A673 (cell line): Measurements from ENCODE around the gene SORD. TPM values are rescaled to one million over a fixed set of nuclear protein-coding genes. Genes with fewer than 3 reads are reported as not detected.
"Not testable (repeated sequence)": the region's sequence is repeated elsewhere in the genome, so short reads cannot be mapped to it uniquely, and the experiment has no call there.

Experiments
- BruUV-seq: library from RNA; stranded (reverse); fragments of 400-500 nt; replicated peaks from 2 replicates; lab custom pipeline; 2021; lab: Mats Ljungman, UMichigan
- CTCF ChIA-PET: fragments of 300-600 bp; sonication (Branson Sonifier 250); formaldehyde crosslinking; loops from one replicate; lab custom pipeline; 2022; ENCODE audit warnings: antibody characterized with exemption; lab: Charles Lee
- POLR2A ChIA-PET: fragments of 300-600 bp; sonication (Branson Sonifier 250); formaldehyde crosslinking; loops from one replicate; lab custom pipeline; 2022; ENCODE audit warnings: antibody characterized with exemption; ENCODE audit not compliant: low non-redundant PET; lab: Charles Lee
- DNase-seq: peaks from one replicate; pipeline ENCODE4 v3.0.0-alpha.2; 2015; ENCODE audit warnings: low spot score
- H3K27ac ChIP-seq: fragments of 200-600 bp; sonication (generic); 2 replicates; pipeline ENCODE4 v1.5.1; 2016; ENCODE audit warnings: mixed run types, low read depth, mild to moderate bottlenecking, mixed read lengths, antibody characterized with exemption, low read length; ENCODE audit not compliant: poor library complexity, severe bottlenecking
- H3K27me3 ChIP-seq: fragments of 200-600 bp; sonication (generic); replicated peaks from 2 replicates; pipeline ENCODE4 v1.6.1; 2017; ENCODE audit warnings: mixed run types, low read depth, mild to moderate bottlenecking, mixed read lengths, antibody characterized with exemption, low read length; ENCODE audit not compliant: insufficient read depth, poor library complexity
- H3K36me3 ChIP-seq: fragments of 200-600 bp; sonication (generic); 2 replicates; pipeline ENCODE4 v1.6.1; 2016; ENCODE audit warnings: mixed run types, mild to moderate bottlenecking, mixed read lengths, antibody characterized with exemption, low read length; ENCODE audit not compliant: insufficient read depth, poor library complexity, severe bottlenecking
- H3K4me1 ChIP-seq: fragments of 200-600 bp; sonication (generic); 2 replicates; pipeline ENCODE4 v1.6.1; 2017; ENCODE audit warnings: mixed run types, mild to moderate bottlenecking, mixed read lengths, antibody characterized with exemption, low read length; ENCODE audit not compliant: insufficient read depth, poor library complexity, severe bottlenecking
- H3K4me3 ChIP-seq: fragments of 200-600 bp; sonication (generic); 2 replicates; pipeline ENCODE4 v1.5.1; 2016; ENCODE audit warnings: low read depth, mixed run types, mild to moderate bottlenecking, mixed read lengths, low read length; ENCODE audit not compliant: poor library complexity, severe bottlenecking
- H3K9me3 ChIP-seq: fragments of 200-600 bp; sonication (generic); 2 replicates; pipeline ENCODE4 v1.6.1; 2016; ENCODE audit warnings: mixed run types, low read depth, mild to moderate bottlenecking, mixed read lengths, antibody characterized with exemption, low read length; ENCODE audit not compliant: poor library complexity, severe bottlenecking
- CTCF ChIP-seq: fragments of 300-800, 200-600 bp; sonication (generic); conservative IDR thresholded peaks from 2 replicates; pipeline ENCODE4 v1.5.1; 2017; ENCODE audit warnings: low read depth, mild to moderate bottlenecking, antibody characterized with exemption, low read length, moderate library complexity, mixed read lengths
- EZH2 ChIP-seq: fragments of 200-600 bp; sonication (generic); IDR thresholded peaks from 2 replicates; pipeline ENCODE4 v1.6.1; 2017; ENCODE audit warnings: borderline replicate concordance, low read depth, mild to moderate bottlenecking, mixed read lengths, antibody characterized with exemption, low read length; ENCODE audit not compliant: poor library complexity, severe bottlenecking
- intact Hi-C: fragments of 100-400 bp; cut with micrococcal nuclease; formaldehyde crosslinking; loops from one replicate; pipeline ENCODE4 v1.10.0; 2022; ENCODE audit not compliant: unreplicated experiment
- total RNA-seq: library from RNA; stranded (reverse); gene quantifications from 2 replicates; pipeline ENCODE4 v1.2.3, GENCODE V29; 2021

SORD gene
- total RNA-seq, 1 experiment from 2014 or later, result 286 TPM

- Histone ChIP-seq H3K4me3 (no peak overlapping the region), H3K4me1 (no peaks in the 10 kb centered on the region), H3K9me3 (peaks cover 13% of the 10 kb centered on the region), H3K27ac (no peak overlapping the region), H3K36me3 (peaks cover 65% of the 10 kb centered on the region), H3K27me3 (no peaks in the 10 kb centered on the region)
- no peak for DNase-seq
- intact Hi-C loops, result no loop called here
- no TSS peak for BruUV-seq
- ChIA-PET POLR2A (no interaction called here), CTCF (no interaction called here)
- TF ChIP-seq EZH2, result no peak
- TF ChIP-seq CTCF, result no peak
Measured at GRCh38 chr15:45050587-45050986, 27.6 kb downstream of the SORD start.

- H3K4me1 ChIP-seq, POLR2A ChIA-PET, BruUV-seq, H3K4me3 ChIP-seq, intact Hi-C loops, H3K27me3 ChIP-seq, H3K27ac ChIP-seq, CTCF ChIA-PET, DNase-seq: not testable (repeated sequence)
- Histone ChIP-seq H3K9me3 (peaks cover 15% of the 10 kb centered on the region), H3K36me3 (peaks cover 64% of the 10 kb centered on the region)
Measured at GRCh38 chr15:45052676-45053075, 29.7 kb downstream of the SORD start.

- H3K9me3 ChIP-seq, result peaks cover 11% of the 10 kb centered on the region
- DNase-seq, H3K27me3 ChIP-seq, H3K4me1 ChIP-seq, POLR2A ChIA-PET, intact Hi-C loops, H3K27ac ChIP-seq, BruUV-seq, CTCF ChIA-PET, H3K4me3 ChIP-seq: not testable (repeated sequence)
- peaks cover 36% of the 10 kb centered on the region for H3K36me3 ChIP-seq
Measured at GRCh38 chr15:45058690-45059675, 36.0 kb downstream of the SORD start.

DNA sequence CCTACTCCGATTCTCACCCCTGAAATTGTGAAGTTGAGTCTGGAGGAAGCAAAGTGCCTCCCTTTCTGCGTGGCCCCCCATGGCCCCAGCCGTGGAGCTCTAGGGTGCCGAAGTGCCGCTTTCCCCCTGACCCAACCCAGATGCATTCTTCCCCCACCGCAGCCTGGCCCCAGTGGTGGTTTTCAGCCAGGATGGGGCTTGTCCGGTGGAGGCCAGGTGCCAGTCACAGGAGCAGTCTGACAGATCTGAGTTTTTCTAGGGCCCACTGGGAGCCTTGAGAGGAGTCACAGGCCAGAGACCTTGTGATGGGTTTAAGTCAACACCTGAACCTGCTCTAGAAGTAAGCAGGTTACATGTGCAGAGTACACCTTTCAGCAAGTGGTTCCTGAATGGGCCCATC is 39.3 kb downstream of the SORD start:
- H3K27me3 ChIP-seq, H3K4me1 ChIP-seq, H3K4me3 ChIP-seq, CTCF ChIA-PET, H3K27ac ChIP-seq, intact Hi-C loops, POLR2A ChIA-PET, BruUV-seq, DNase-seq: not testable (repeated sequence)
- H3K9me3 ChIP-seq, result peaks cover 11% of the 10 kb centered on the region
- H3K36me3 ChIP-seq, result peaks cover 39% of the 10 kb centered on the region
